Loucy (cell line): ENCODE measurements around the gene PHETA2.

Experiments used
- H2AFZ ChIP-seq: fragments of 200-600 bp; sonication (generic); 2 replicates; pipeline ENCODE4 v1.6.0; 2016; ENCODE audit warnings: antibody characterized with exemption, mild to moderate bottlenecking, low read length, moderate library complexity
- H3F3A ChIP-seq: fragments of 200-600 bp; 2 replicates; pipeline ENCODE4 v1.6.0; 2016; ENCODE audit warnings: antibody characterized with exemption, low read depth, mild to moderate bottlenecking
- H3K27me3 ChIP-seq: fragments of 200-600 bp; sonication (generic); 2 replicates; pipeline ENCODE4 v1.6.1; 2014; ENCODE audit warnings: low read length, mild to moderate bottlenecking; ENCODE audit not compliant: insufficient read depth, poor library complexity, severe bottlenecking
- H3K36me3 ChIP-seq: fragments of 200-600 bp; sonication (generic); 2 replicates; pipeline ENCODE4 v1.6.1; 2016; ENCODE audit warnings: low read length; ENCODE audit not compliant: insufficient read depth
- H3K4me1 ChIP-seq: fragments of 200-600 bp; sonication (generic); 2 replicates; pipeline ENCODE4 v1.5.1; 2014; ENCODE audit warnings: low read length, mild to moderate bottlenecking; ENCODE audit not compliant: insufficient read depth, poor library complexity, severe bottlenecking
- H3K4me2 ChIP-seq: fragments of 200-600 bp; sonication (generic); 2 replicates; pipeline ENCODE4 v1.6.0; 2014; ENCODE audit warnings: antibody characterized with exemption, low read length, low read depth, mild to moderate bottlenecking; ENCODE audit not compliant: poor library complexity, severe bottlenecking
- H3K4me3 ChIP-seq: fragments of 200-600 bp; sonication (generic); 2 replicates; pipeline ENCODE4 v1.5.1; 2014; ENCODE audit warnings: low read length, mild to moderate bottlenecking, mixed read lengths; ENCODE audit not compliant: poor library complexity, severe bottlenecking
- H3K79me2 ChIP-seq: fragments of 200-600 bp; sonication (generic); 2 replicates; pipeline ENCODE4 v1.6.1; 2014; ENCODE audit warnings: low read length; ENCODE audit not compliant: insufficient read depth
- H3K9ac ChIP-seq: fragments of 200-600 bp; sonication (generic); 2 replicates; pipeline ENCODE4 v1.6.0; 2014; ENCODE audit warnings: mild to moderate bottlenecking, low read depth, low read length, moderate library complexity; ENCODE audit not compliant: poor library complexity, severe bottlenecking
- H3K9me2 ChIP-seq: fragments of 200-600 bp; sonication (generic); replicated peaks from 2 replicates; pipeline ENCODE4 v1.6.1; 2016; ENCODE audit warnings: low read depth, low read length, mixed read lengths
- H3K9me3 ChIP-seq: fragments of 200-600 bp; sonication (generic); 2 replicates; pipeline ENCODE4 v1.6.1; 2014; ENCODE audit warnings: mild to moderate bottlenecking, antibody characterized with exemption, low read length, low read depth; ENCODE audit not compliant: insufficient read depth
- H4K20me1 ChIP-seq: fragments of 200-600 bp; sonication (generic); 2 replicates; pipeline ENCODE4 v1.6.0; 2014; ENCODE audit warnings: antibody characterized with exemption, low read length, mild to moderate bottlenecking; ENCODE audit not compliant: insufficient read depth, poor library complexity, severe bottlenecking
- CTCF ChIP-seq: fragments of 200-600 bp; sonication (generic); conservative IDR thresholded peaks from 2 replicates; pipeline ENCODE4 v1.5.1; 2014; ENCODE audit warnings: mild to moderate bottlenecking, antibody characterized with exemption, low read length
- EZH2phosphoT487 ChIP-seq: fragments of 200-600 bp; IDR thresholded peaks from 2 replicates; pipeline ENCODE4 v1.6.1; 2018; ENCODE audit warnings: antibody characterized with exemption, mild to moderate bottlenecking, moderate library complexity, borderline replicate concordance

Gene PHETA2, protein sequence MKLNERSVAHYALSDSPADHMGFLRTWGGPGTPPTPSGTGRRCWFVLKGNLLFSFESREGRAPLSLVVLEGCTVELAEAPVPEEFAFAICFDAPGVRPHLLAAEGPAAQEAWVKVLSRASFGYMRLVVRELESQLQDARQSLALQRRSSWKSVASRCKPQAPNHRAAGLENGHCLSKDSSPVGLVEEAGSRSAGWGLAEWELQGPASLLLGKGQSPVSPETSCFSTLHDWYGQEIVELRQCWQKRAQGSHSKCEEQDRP

GRCh38 chr22:42074132-42074811 is at the start of gene PHETA2:
PHETA2 (plus strand) TSS chr22:42074248; CDS start chr22:42077294, 3,046 bp downstream.
- Histone ChIP-seq H3K79me2 (peaks cover 7% of the 10 kb centered on the region; the same call in 1 of the 2 replicates), H4K20me1 (no peaks in the 10 kb centered on the region), H3K4me3 (no peak within 1 kb of the TSS), H3K36me3 (no peaks in the 10 kb centered on the region), H3K9me3 (no peaks in the 10 kb centered on the region), H3K27me3 (no peaks in the 10 kb centered on the region), H3K9me2 (no peaks in the 10 kb centered on the region), H3K4me1 (peaks cover 18% of the 10 kb centered on the region), H3K4me2 (no peak within 1 kb of the TSS), H3K9ac (no peak within 1 kb of the TSS), H3F3A (no peaks in the 10 kb centered on the region), H2AFZ (no peak within 1 kb of the TSS)
- TF ChIP-seq EZH2phosphoT487 (no peak), CTCF (no peak)

DNA sequence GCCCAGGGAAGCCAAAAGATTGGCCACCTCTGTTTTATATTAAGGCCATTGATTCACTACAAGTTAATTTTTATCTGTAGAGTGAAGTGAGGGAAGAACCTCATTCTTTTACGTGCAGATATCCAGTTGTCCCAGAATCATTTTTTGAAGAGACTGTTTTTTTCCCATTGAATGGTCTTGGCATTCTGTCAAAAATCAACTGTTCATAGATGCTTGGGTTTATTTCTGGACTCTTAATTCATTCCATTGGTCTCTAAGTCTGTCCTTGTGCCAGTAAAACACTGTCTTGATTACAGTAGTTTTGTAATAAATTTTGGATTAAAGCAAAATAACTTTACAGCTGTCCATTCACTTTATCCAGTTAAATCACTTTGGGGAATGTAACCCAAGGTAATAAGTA is 48.6 kb upstream of the PHETA2 start:
- H3F3A ChIP-seq, result no peaks in the 10 kb centered on the region
- H2AFZ ChIP-seq, result no peak overlapping the region
- H3K4me3 ChIP-seq, result no peak overlapping the region
- H3K79me2 ChIP-seq, result no peaks in the 10 kb centered on the region
- H3K9ac ChIP-seq, result no peak overlapping the region
- H3K4me1 ChIP-seq, result no peaks in the 10 kb centered on the region
- H4K20me1 ChIP-seq, result no peaks in the 10 kb centered on the region
- no peaks in the 10 kb centered on the region for H3K36me3 ChIP-seq
- no peaks in the 10 kb centered on the region for H3K27me3 ChIP-seq
- H3K9me3 ChIP-seq, result no peaks in the 10 kb centered on the region
- H3K9me2 ChIP-seq, result no peaks in the 10 kb centered on the region
- no peak overlapping the region for H3K4me2 ChIP-seq
- TF ChIP-seq EZH2phosphoT487 (no peak), CTCF (no peak)

GRCh38 chr22:42026705-42027104 is 47.3 kb upstream of the PHETA2 start:
- Histone ChIP-seq H4K20me1 (no peaks in the 10 kb centered on the region), H3K9me3 (no peaks in the 10 kb centered on the region), H3K79me2 (no peaks in the 10 kb centered on the region), H3K4me3 (no peak overlapping the region), H3K9ac (no peak overlapping the region), H2AFZ (no peak overlapping the region), H3F3A (no peaks in the 10 kb centered on the region), H3K4me2 (no peak overlapping the region), H3K27me3 (no peaks in the 10 kb centered on the region), H3K9me2 (no peaks in the 10 kb centered on the region), H3K4me1 (no peaks in the 10 kb centered on the region), H3K36me3 (no peaks in the 10 kb centered on the region)
- TF ChIP-seq CTCF (no peak), EZH2phosphoT487 (no peak)
